Adrenal gland (tissue), 5 donors: ENCODE results near the gene COX19.

ENCODE experiments used
- CTCF ChIP-seq, 6 experiments: fragments of 450-650 bp in 4 of 6; fragments of 200-600 bp in 2 of 6; sonication (generic) in 1 of 6; IDR thresholded peaks; 1 replicate in 5 of 6; 2 replicates in 1 of 6; pipeline versions ENCODE4 v1.5.1 to v1.8.0; 2016 to 2021; ENCODE audit warnings: antibody characterized with exemption in 6 of 6, mild to moderate bottlenecking in 2 of 6, moderate library complexity in 1 of 6
- POLR2A ChIP-seq, 2 donors: fragments of 450-650 bp; IDR thresholded peaks; one replicate each; pipeline ENCODE4 v1.6.1; 2017; ENCODE audit warnings: antibody characterized with exemption in 2 of 2, mild to moderate bottlenecking in 2 of 2, moderate library complexity in 1 of 2
- donor health status: DM: no; HTN: no; CAD: no.

GRCh38 chr7:926061-927030 lies 49.0 kb downstream of the COX19 start:
- TF ChIP-seq POLR2A (IDR thresholded peaks at IDR 0.05) (no peak), CTCF (IDR thresholded peaks at IDR 0.05) (no peak)
